Chondrocyte (in vitro differentiated cells): ENCODE results near the gene LHX6. TPM values are rescaled to one million over a fixed set of nuclear protein-coding genes. Genes with fewer than 3 reads are reported as not detected.

Experiments used
- DNase-seq: peaks from one replicate; pipeline ENCODE4 v3.0.0; 2021; ENCODE audit warnings: mixed read lengths, low spot score
- H3K27ac Mint-ChIP-seq: one replicate; pipeline ENCODE4 v1.8.0; 2021; ENCODE audit warnings: mild to moderate bottlenecking, moderate library complexity, mixed read lengths; ENCODE audit not compliant: unreplicated experiment
- H3K27me3 Mint-ChIP-seq: 2 replicates; pipeline ENCODE4 v1.8.0; 2021; ENCODE audit warnings: low read depth, mixed read lengths
- H3K36me3 Mint-ChIP-seq: 2 replicates; pipeline ENCODE4 v1.8.0; 2021; ENCODE audit warnings: low read depth, mixed read lengths
- H3K4me1 Mint-ChIP-seq: 2 replicates; pipeline ENCODE4 v1.8.0; 2021; ENCODE audit warnings: low read depth, mild to moderate bottlenecking, mixed read lengths
- H3K4me3 Mint-ChIP-seq: one replicate; pipeline ENCODE4 v1.8.0; 2021; ENCODE audit warnings: mild to moderate bottlenecking, moderate library complexity, mixed read lengths; ENCODE audit not compliant: unreplicated experiment
- H3K9me3 Mint-ChIP-seq: 2 replicates; pipeline ENCODE4 v1.8.0; 2021; ENCODE audit warnings: low read depth, mixed read lengths
- CTCF ChIP-seq: fragments of 200-600 bp; sonication (generic); IDR thresholded peaks from 2 replicates; pipeline ENCODE4 v1.5.0; 2021; ENCODE audit warnings: antibody characterized with exemption, mild to moderate bottlenecking, moderate library complexity
- total RNA-seq: library from RNA; stranded (reverse); gene quantifications from 3 replicates; pipeline ENCODE4 v1.2.1, GENCODE V29; 2021

LHX6 gene
- total RNA-seq, 1 donor from 2014 or later: not detected

DNA sequence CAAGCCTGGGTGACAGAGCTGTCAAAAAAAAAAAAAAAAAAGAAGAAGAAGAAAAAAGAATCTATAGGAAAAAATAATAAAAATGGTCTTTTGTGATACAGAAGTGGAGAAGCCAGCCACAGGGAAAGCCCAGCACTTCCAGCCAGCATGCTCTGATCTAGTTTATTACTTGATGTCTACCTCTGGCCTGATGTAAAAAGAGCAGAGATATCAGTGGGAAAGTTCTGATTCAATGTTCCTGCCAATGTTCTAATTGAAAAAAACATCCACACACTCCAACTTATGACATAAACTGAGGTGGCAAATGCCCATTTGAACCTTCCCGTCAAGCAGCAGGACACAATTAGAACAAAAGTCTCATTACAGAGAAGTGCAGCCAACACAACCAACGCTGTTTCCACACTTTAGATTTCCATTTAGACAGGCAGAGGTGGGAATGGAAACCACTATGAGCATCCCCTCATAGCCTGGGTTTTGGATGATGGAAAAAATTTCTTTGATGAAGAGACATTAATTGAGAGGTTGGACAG, 30.2 kb upstream of the LHX6 start:
- no peak overlapping the region for H3K4me3 Mint-ChIP-seq
- no peak for DNase-seq
- peaks cover 30% of the 10 kb centered on the region for H3K4me1 Mint-ChIP-seq
- no peaks in the 10 kb centered on the region for H3K9me3 Mint-ChIP-seq
- H3K27ac Mint-ChIP-seq: no peak overlapping the region
- no peaks in the 10 kb centered on the region for H3K27me3 Mint-ChIP-seq
- no peak for TF ChIP-seq CTCF
- peaks cover 22% of the 10 kb centered on the region for H3K36me3 Mint-ChIP-seq

DNA sequence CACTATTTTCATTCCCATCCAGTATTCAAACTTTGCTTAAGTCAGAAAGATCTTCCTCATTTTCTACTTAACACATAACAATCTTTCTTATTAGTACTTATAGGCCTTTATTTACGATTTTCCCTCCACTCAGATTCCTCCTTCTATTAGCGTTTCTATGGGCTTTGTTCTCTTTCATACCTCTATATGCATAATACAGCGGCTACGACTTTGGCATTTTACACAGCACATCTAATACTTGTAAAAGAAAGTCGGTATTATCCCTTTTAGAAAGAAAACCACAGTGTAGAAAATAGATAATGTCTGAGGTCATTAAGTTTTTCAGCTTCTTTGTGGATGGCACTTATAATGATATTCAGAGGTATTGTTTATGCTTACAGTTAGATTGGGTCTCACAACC, 27.4 kb upstream of the LHX6 start:
- no peak for TF ChIP-seq CTCF
- Mint-ChIP-seq H3K9me3 (no peaks in the 10 kb centered on the region), H3K27me3 (no peaks in the 10 kb centered on the region), H3K4me1 (peaks cover 6% of the 10 kb centered on the region), H3K4me3 (no peak overlapping the region), H3K27ac (no peak overlapping the region), H3K36me3 (peaks cover 32% of the 10 kb centered on the region)
- DNase-seq: no peak

DNA sequence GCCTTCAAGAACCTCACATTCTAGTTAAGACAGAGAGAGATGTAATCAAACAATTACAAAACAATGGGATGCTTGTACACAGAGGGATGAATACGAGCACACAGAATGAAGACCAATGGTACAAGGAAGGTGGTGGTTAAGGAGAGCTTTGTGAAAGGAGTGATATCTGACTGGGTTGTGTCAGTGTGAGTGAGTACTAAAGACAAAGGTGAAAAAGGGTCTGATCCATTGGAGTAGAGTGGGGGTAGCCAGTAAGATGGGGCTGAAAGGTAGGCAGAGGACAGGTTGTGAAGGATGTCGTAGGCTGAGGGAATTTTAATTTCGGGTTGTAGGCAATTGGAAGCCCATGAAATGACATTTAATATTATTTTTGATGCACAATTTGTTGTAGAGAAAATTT, 26.0 kb upstream of the LHX6 start:
- Mint-ChIP-seq H3K4me1 (peaks cover 3% of the 10 kb centered on the region), H3K9me3 (no peaks in the 10 kb centered on the region), H3K4me3 (no peak overlapping the region), H3K27me3 (no peaks in the 10 kb centered on the region), H3K27ac (no peak overlapping the region), H3K36me3 (peaks cover 35% of the 10 kb centered on the region)
- DNase-seq: no peak
- no peak for TF ChIP-seq CTCF

DNA sequence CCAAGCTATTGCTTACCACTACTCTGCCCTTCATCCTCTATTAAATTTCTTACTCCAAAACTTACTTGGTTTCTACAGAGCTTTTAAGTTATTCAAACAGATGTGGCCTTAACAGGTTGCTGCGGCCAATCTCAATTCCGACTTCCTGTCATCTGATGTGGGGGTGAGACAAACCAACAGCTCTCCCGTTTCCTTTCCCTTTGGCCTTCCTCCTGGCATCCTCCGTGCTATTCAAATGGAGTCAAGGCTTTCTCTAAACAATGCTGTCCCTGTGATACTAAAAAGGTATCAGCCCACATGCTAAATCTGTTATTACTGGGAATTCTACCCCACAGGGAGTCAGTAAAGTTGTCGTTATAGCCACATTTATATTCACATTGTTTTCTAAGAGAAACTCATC, 24.0 kb upstream of the LHX6 start:
- H3K9me3 Mint-ChIP-seq: no peaks in the 10 kb centered on the region
- peaks cover 30% of the 10 kb centered on the region for H3K36me3 Mint-ChIP-seq

GRCh38 chr9:122251351-122251750, 22.6 kb upstream of the LHX6 start:
- Mint-ChIP-seq H3K4me1 (peaks cover 3% of the 10 kb centered on the region), H3K27ac (no peak overlapping the region), H3K9me3 (no peaks in the 10 kb centered on the region), H3K27me3 (no peaks in the 10 kb centered on the region), H3K4me3 (no peak overlapping the region), H3K36me3 (peaks cover 40% of the 10 kb centered on the region)
- no peak for TF ChIP-seq CTCF
- no peak for DNase-seq

More for the DNA sequence above, 24.0 kb upstream of the LHX6 start:
- no peak for DNase-seq
- Mint-ChIP-seq H3K27ac (no peak overlapping the region), H3K4me3 (no peak overlapping the region), H3K4me1 (peaks cover 3% of the 10 kb centered on the region), H3K27me3 (no peaks in the 10 kb centered on the region)
- no peak for TF ChIP-seq CTCF
